Sigmoid colon (tissue), 7 donors: ENCODE results near the gene MS4A4A. TPM values are rescaled to one million over a fixed set of nuclear protein-coding genes. Genes with fewer than 3 reads are reported as not detected.

Experiments
- DNase-seq: peaks from one replicate; pipeline ENCODE4 v3.0.0-alpha.2; 2019
- H3K27ac ChIP-seq, 4 donors: fragments of 200-600 bp; sonication (generic); one replicate each; pipeline ENCODE4 v1.5.1; 2016 to 2019; ENCODE audit warnings: mild to moderate bottlenecking in 1 of 4
- H3K27me3 ChIP-seq, 3 donors: fragments of 200-600 bp; sonication (generic); one replicate each; pipeline ENCODE4 v1.5.1; 2019; ENCODE audit warnings: mild to moderate bottlenecking in 1 of 3
- H3K36me3 ChIP-seq, 4 donors: fragments of 200-600 bp; sonication (generic); one replicate each; pipeline ENCODE4 v1.5.1; 2016 to 2019
- H3K4me1 ChIP-seq, 4 donors: fragments of 200-600 bp; sonication (generic); one replicate each; pipeline ENCODE4 v1.5.1; 2017 to 2019
- H3K4me3 ChIP-seq, 4 donors: fragments of 200-600 bp; sonication (generic); one replicate each; pipeline ENCODE4 v1.5.1; 2017 to 2019; ENCODE audit warnings: mild to moderate bottlenecking in 2 of 4, moderate library complexity in 1 of 4
- H3K9me3 ChIP-seq, 4 donors: fragments of 200-600 bp in 3 of 4; sonication (generic) in 3 of 4; one replicate each; pipeline versions ENCODE4 v1.5.1 to v1.6.1; 2013 to 2019
- EP300 ChIP-seq, 4 donors: sonication (generic); formaldehyde crosslinking; IDR thresholded peaks; one replicate each; pipeline ENCODE4 v1.6.1; 2017; ENCODE audit warnings: antibody characterized with exemption in 4 of 4
- POLR2A ChIP-seq, 2 donors: fragments of 450-650 bp; IDR thresholded peaks; one replicate each; pipeline ENCODE4 v1.6.1; 2016; ENCODE audit warnings: antibody characterized with exemption in 2 of 2, mild to moderate bottlenecking in 2 of 2, moderate library complexity in 2 of 2
- POLR2AphosphoS5 ChIP-seq, 4 donors: sonication (generic); formaldehyde crosslinking; IDR thresholded peaks; one replicate each; pipeline ENCODE4 v1.6.1; 2017; ENCODE audit warnings: antibody characterized with exemption in 4 of 4
- WGBS, 2 donors: extraction: QIAGEN DNeasy Blood & Tissue Kit; methylation state at CpG; one replicate each; pipeline ENCODE4 v1.1.7; 2013; 5-methylcytosine and 5-hydroxymethylcytosine counted together
- intact Hi-C: fragments of 100-400 bp; cut with DNase I; formaldehyde crosslinking; loops from one replicate; pipeline ENCODE4 v1.15.1; 2023
- polyA plus RNA-seq, 3 donors: library from polyadenylated mRNA; stranded (reverse); fragments of 200-250 nt; gene quantifications; one replicate each; pipeline ENCODE4 v1.2.3, GENCODE V29; 2013
- total RNA-seq, 4 donors: library from RNA; depleted of rRNA; stranded (reverse); fragments of >200 nt; gene quantifications; one replicate each; pipeline ENCODE4 v1.1.0, GENCODE V29; 2016
- TF ChIP-seq, protein P1 (sequence below), 4 experiments: fragments of 450-650 bp in 3 of 4; fragments of 200-600 bp in 1 of 4; IDR thresholded peaks; one replicate each; pipeline ENCODE4 v1.5.1; 2016 to 2019; ENCODE audit warnings: antibody characterized with exemption in 4 of 4, mild to moderate bottlenecking in 3 of 4, moderate library complexity in 2 of 4
- donor health status: healthy with polysubstance abuse.
- donor health status: Bipolar disorder and iron deficiency.
- donor health status: healthy.

The MS4A4A gene
- total and polyA plus RNA-seq, 7 donors, result 10.8 to 49.9 (median 35.4) TPM

GRCh38 chr11:60257956-60258722 lies 22.3 kb upstream of the MS4A4A start:
- Histone ChIP-seq H3K27ac (no peak overlapping the region), H3K9me3 (peaks cover 0 to 9% (median 0%) of the 10 kb centered on the region in 4 donors), H3K4me1 (no peaks in the 10 kb centered on the region), H3K36me3 (no peaks in the 10 kb centered on the region), H3K27me3 (no peaks in the 10 kb centered on the region), H3K4me3 (no peak overlapping the region)
- intact Hi-C loops, result no loop called here
- 91 to 93% methylated on average over 4 of the region's 4 CpGs for WGBS, 2 donors
- TF ChIP-seq EP300 (IDR thresholded peaks at IDR 0.05) (no peak), POLR2A (IDR thresholded peaks at IDR 0.05) (no peak), POLR2AphosphoS5 (IDR thresholded peaks at IDR 0.05) (no peak)
- TF ChIP-seq, protein P1, sequence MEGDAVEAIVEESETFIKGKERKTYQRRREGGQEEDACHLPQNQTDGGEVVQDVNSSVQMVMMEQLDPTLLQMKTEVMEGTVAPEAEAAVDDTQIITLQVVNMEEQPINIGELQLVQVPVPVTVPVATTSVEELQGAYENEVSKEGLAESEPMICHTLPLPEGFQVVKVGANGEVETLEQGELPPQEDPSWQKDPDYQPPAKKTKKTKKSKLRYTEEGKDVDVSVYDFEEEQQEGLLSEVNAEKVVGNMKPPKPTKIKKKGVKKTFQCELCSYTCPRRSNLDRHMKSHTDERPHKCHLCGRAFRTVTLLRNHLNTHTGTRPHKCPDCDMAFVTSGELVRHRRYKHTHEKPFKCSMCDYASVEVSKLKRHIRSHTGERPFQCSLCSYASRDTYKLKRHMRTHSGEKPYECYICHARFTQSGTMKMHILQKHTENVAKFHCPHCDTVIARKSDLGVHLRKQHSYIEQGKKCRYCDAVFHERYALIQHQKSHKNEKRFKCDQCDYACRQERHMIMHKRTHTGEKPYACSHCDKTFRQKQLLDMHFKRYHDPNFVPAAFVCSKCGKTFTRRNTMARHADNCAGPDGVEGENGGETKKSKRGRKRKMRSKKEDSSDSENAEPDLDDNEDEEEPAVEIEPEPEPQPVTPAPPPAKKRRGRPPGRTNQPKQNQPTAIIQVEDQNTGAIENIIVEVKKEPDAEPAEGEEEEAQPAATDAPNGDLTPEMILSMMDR (IDR thresholded peaks at IDR 0.05), result no peak
- no peak for DNase-seq

- Histone ChIP-seq H3K27ac (no peak overlapping the region), H3K4me3 (no peak overlapping the region), H3K36me3 (no peaks in the 10 kb centered on the region), H3K9me3 (peaks cover 0 to 3% (median 0%) of the 10 kb centered on the region in 4 donors), H3K4me1 (no peaks in the 10 kb centered on the region), H3K27me3 (no peaks in the 10 kb centered on the region)
- no peak for DNase-seq
- TF ChIP-seq EP300 (IDR thresholded peaks at IDR 0.05) (no peak), POLR2A (IDR thresholded peaks at IDR 0.05) (no peak), POLR2AphosphoS5 (IDR thresholded peaks at IDR 0.05) (no peak)
- TF ChIP-seq, protein P1 (IDR thresholded peaks at IDR 0.05), result no peak
- intact Hi-C loops, result no loop called here
- 80 to 81% methylated on average over 4 of the region's 4 CpGs for WGBS, 2 donors
Measured at GRCh38 chr11:60261014-60261413, 19.5 kb upstream of the MS4A4A start.

GRCh38 chr11:60263402-60263801 lies 17.1 kb upstream of the MS4A4A start:
- TF ChIP-seq POLR2A (IDR thresholded peaks at IDR 0.05) (no peak), EP300 (IDR thresholded peaks at IDR 0.05) (no peak), POLR2AphosphoS5 (IDR thresholded peaks at IDR 0.05) (no peak)
- TF ChIP-seq, protein P1 (IDR thresholded peaks at IDR 0.05), result no peak
- peaks cover 0 to 3% (median 0%) of the 10 kb centered on the region in 4 donors for H3K9me3 ChIP-seq
- H3K4me1 ChIP-seq, result no peaks in the 10 kb centered on the region
- WGBS, 2 donors, result 83 to 85% methylated on average over 4 of the region's 4 CpGs
- H3K27ac ChIP-seq, result no peak overlapping the region
- no peak overlapping the region for H3K4me3 ChIP-seq
- peaks cover 0 to 3% (median 0%) of the 10 kb centered on the region in 3 donors for H3K27me3 ChIP-seq
- no peaks in the 10 kb centered on the region for H3K36me3 ChIP-seq
- intact Hi-C loops, result no loop called here
- DNase-seq, result no peak

- Histone ChIP-seq H3K27me3 (peaks cover 0 to 3% (median 0%) of the 10 kb centered on the region in 3 donors), H3K27ac (no peak overlapping the region), H3K9me3 (peaks cover 0 to 3% (median 0%) of the 10 kb centered on the region in 4 donors), H3K4me1 (no peaks in the 10 kb centered on the region), H3K36me3 (no peaks in the 10 kb centered on the region), H3K4me3 (no peak overlapping the region)
- WGBS, 2 donors, result 58 to 84% methylated on average over 5 of the region's 5 CpGs
- DNase-seq, result no peak
- TF ChIP-seq POLR2A (IDR thresholded peaks at IDR 0.05) (no peak), EP300 (IDR thresholded peaks at IDR 0.05) (no peak), POLR2AphosphoS5 (IDR thresholded peaks at IDR 0.05) (no peak)
- TF ChIP-seq, protein P1 (IDR thresholded peaks at IDR 0.05), result no peak
- intact Hi-C loops, result no loop called here
Measured at GRCh38 chr11:60264644-60265043, 15.8 kb upstream of the MS4A4A start.
